DOHH2 (cell line): ENCODE results near the gene ARHGAP8.

Source experiments
- CTCF ChIP-seq: fragments of 200-600 bp; sonication (generic); IDR thresholded peaks from one replicate; pipeline ENCODE4 v1.5.1; 2014; ENCODE audit warnings: antibody characterized with exemption, mild to moderate bottlenecking, low read depth, low read length; ENCODE audit not compliant: poor library complexity, severe bottlenecking
- EZH2phosphoT487 ChIP-seq: fragments of 200-600 bp; sonication (generic); IDR thresholded peaks from 2 replicates; pipeline ENCODE4 v1.6.1; 2017; ENCODE audit warnings: borderline replicate concordance, mild to moderate bottlenecking, antibody characterized with exemption, low read length, moderate library complexity, mixed read lengths

- TF ChIP-seq CTCF (no peak), EZH2phosphoT487 (no peak)
Observed at GRCh38 chr22:44729391-44730021, 22.9 kb upstream of the ARHGAP8 start.
